ENCODE results near the gene BUD23. TPM values are rescaled to one million over a fixed set of nuclear protein-coding genes. Genes with fewer than 3 reads are reported as not detected.

The BUD23 gene
- polyA plus RNA-seq, 1 experiment = 48.6 TPM

- H3K9me3 ChIP-seq (ENCODE audit: control insufficient read depth, insufficient read depth, low read length) = no peaks in the 10 kb centered on the region; the same call in 1 of the 2 replicates
- H3K4me3 ChIP-seq (ENCODE audit: low read depth, low read length) = 0 out of 2 replicates have a peak overlapping the region, but pooled peaks have one; percentile 10
- H3K27me3 ChIP-seq (ENCODE audit: control insufficient read depth, insufficient read depth, low read length) = no peaks in the 10 kb centered on the region
- H3K27ac ChIP-seq (ENCODE audit: low read depth, low read length) = peak overlapping the region; percentile 90
- CTCF ChIA-PET = no interaction called here
- TF ChIP-seq CTCF (IDR thresholded peaks at IDR 0.05; ENCODE audit: low read depth, low read length) = no peak
- DNase-seq (ENCODE audit: low read depth, low spot score) = peak; percentile 82
- POLR2A ChIA-PET = interaction anchor here (0.6 to 1.2 kb wide), 4 partner anchors 9 to 155 kb away, joined by 3 to 5 read pairs (median 4); no protein-coding TSS in a partner anchor
These were observed 32.4 kb downstream of the BUD23 start for GRCh38 chr7:73715648-73716317.

GRCh38 chr7:73716318-73716890, 33.0 kb downstream of the BUD23 start:
- ChIA-PET CTCF (interaction anchor here (0.9 to 1.1 kb wide), 2 partner anchors 9 to 48 kb away, joined by 3 to 6 read pairs; partner anchors contain the start of gene VPS37D), POLR2A (interaction anchor here (1.2 kb wide), 1 partner anchor 11 kb away, joined by 4 read pairs; no protein-coding TSS in a partner anchor)
- Histone ChIP-seq H3K27me3 (ENCODE audit: control insufficient read depth, insufficient read depth, low read length) (no peaks in the 10 kb centered on the region), H3K9me3 (ENCODE audit: control insufficient read depth, insufficient read depth, low read length) (no peaks in the 10 kb centered on the region; the same call in 1 of the 2 replicates), H3K27ac (ENCODE audit: low read depth, low read length) (peak overlapping the region; percentile 70), H3K4me3 (ENCODE audit: low read depth, low read length) (no peak overlapping the region)
- DNase-seq (ENCODE audit: low read depth, low spot score) = no peak
- TF ChIP-seq CTCF (IDR thresholded peaks at IDR 0.05; ENCODE audit: low read depth, low read length) = no peak

GRCh38 chr7:73717025-73717807, 33.8 kb downstream of the BUD23 start:
- Histone ChIP-seq H3K4me3 (ENCODE audit: low read depth, low read length) (peak overlapping the region; percentile 76), H3K27ac (ENCODE audit: low read depth, low read length) (peak overlapping the region; percentile 61), H3K27me3 (ENCODE audit: control insufficient read depth, insufficient read depth, low read length) (peaks cover 6% of the 10 kb centered on the region), H3K9me3 (ENCODE audit: control insufficient read depth, insufficient read depth, low read length) (no peaks in the 10 kb centered on the region; the same call in 1 of the 2 replicates)
- ChIA-PET CTCF (interaction anchor here (0.9 to 1.1 kb wide), 3 partner anchors 8 to 110 kb away, joined by 3 to 6 read pairs (median 3); partner anchors contain the start of gene VPS37D), POLR2A (interaction anchor here (0.6 to 1.3 kb wide), 5 partner anchors 12 to 133 kb away, joined by 3 to 5 read pairs (median 3); no protein-coding TSS in a partner anchor)
- no peak for DNase-seq (ENCODE audit: low read depth, low spot score)
- TF ChIP-seq CTCF (IDR thresholded peaks at IDR 0.05; ENCODE audit: low read depth, low read length) = no peak

GRCh38 chr7:73717991-73718405, 34.6 kb downstream of the BUD23 start:
- H3K9me3 ChIP-seq (ENCODE audit: control insufficient read depth, insufficient read depth, low read length) = no peaks in the 10 kb centered on the region; the same call in 1 of the 2 replicates
- POLR2A ChIA-PET = interaction anchor here (1.3 kb wide), 1 partner anchor 133 kb away, joined by 3 read pairs; no protein-coding TSS in a partner anchor

More at GRCh38 chr7:73717991-73718405, 34.6 kb downstream of the BUD23 start:
- peak overlapping the region; percentile 61 for H3K27ac ChIP-seq (ENCODE audit: low read depth, low read length)
- TF ChIP-seq CTCF (IDR thresholded peaks at IDR 0.05; ENCODE audit: low read depth, low read length) = no peak
- DNase-seq (ENCODE audit: low read depth, low spot score) = no peak
- H3K4me3 ChIP-seq (ENCODE audit: low read depth, low read length) = peak overlapping the region; percentile 76
- CTCF ChIA-PET = interaction anchor here (1.0 kb wide), 1 partner anchor 111 kb away, joined by 3 read pairs; no protein-coding TSS in a partner anchor
- peaks cover 6% of the 10 kb centered on the region for H3K27me3 ChIP-seq (ENCODE audit: control insufficient read depth, insufficient read depth, low read length)

All from AG04450 (cell line).